HEK293 (cell line): ENCODE results near the gene OBSCN.

Experiments
- ATF2 ChIP-seq: fragments of 450-650 bp; formaldehyde crosslinking; IDR thresholded peaks from 2 replicates; pipeline ENCODE4 v1.5.1; 2016; ENCODE audit warnings: missing biosample characterization, missing genetic modification characterization, low read depth
- EGR2 ChIP-seq: fragments of 450-650 bp; formaldehyde crosslinking; IDR thresholded peaks from 2 replicates; pipeline ENCODE4 v1.5.1; 2016; ENCODE audit warnings: low read depth, missing biosample characterization, missing genetic modification characterization
- HOXD13 ChIP-seq: sonication (generic); formaldehyde crosslinking; IDR thresholded peaks from 2 replicates; pipeline ENCODE4 v1.8.0; 2022; ENCODE audit warnings: missing genetic modification reagents, borderline replicate concordance
- KLF10 ChIP-seq: fragments of 450-650 bp; IDR thresholded peaks from 2 replicates; pipeline ENCODE4 v1.5.1; 2018; ENCODE audit warnings: missing biosample characterization, mild to moderate bottlenecking, missing genetic modification characterization
- KLF9 ChIP-seq: fragments of 450-650 bp; formaldehyde crosslinking; IDR thresholded peaks from 2 replicates; pipeline ENCODE4 v1.5.1; 2016; ENCODE audit warnings: missing biosample characterization, missing genetic modification characterization, low read depth
- REST ChIP-seq: fragments of 450-650 bp; formaldehyde crosslinking; IDR thresholded peaks from 2 replicates; pipeline ENCODE4 v1.5.1; 2016; ENCODE audit warnings: missing biosample characterization, missing genetic modification characterization
- YY2 ChIP-seq: fragments of 450-650 bp; formaldehyde crosslinking; IDR thresholded peaks from 2 replicates; pipeline ENCODE4 v1.5.1; 2016; ENCODE audit warnings: missing biosample characterization, missing genetic modification characterization
- ZBTB1 ChIP-seq: fragments of 450-650 bp; formaldehyde crosslinking; IDR thresholded peaks from 2 replicates; pipeline ENCODE4 v1.5.1; 2016; ENCODE audit warnings: missing biosample characterization, missing genetic modification characterization
- ZBTB44 ChIP-seq: fragments of 450-650 bp; IDR thresholded peaks from 2 replicates; pipeline ENCODE4 v1.5.1; 2018; ENCODE audit warnings: missing biosample characterization, mild to moderate bottlenecking, missing genetic modification characterization
- ZBTB6 ChIP-seq: fragments of 450-650 bp; formaldehyde crosslinking; IDR thresholded peaks from 2 replicates; pipeline ENCODE4 v1.5.1; 2017; ENCODE audit warnings: missing biosample characterization, missing genetic modification characterization
- ZFP41 ChIP-seq: fragments of 450-650 bp; formaldehyde crosslinking; IDR thresholded peaks from 2 replicates; pipeline ENCODE4 v1.5.1; 2016; ENCODE audit warnings: missing biosample characterization, missing genetic modification characterization, borderline replicate concordance
- ZNF157 ChIP-seq: fragments of 450-650 bp; formaldehyde crosslinking; IDR thresholded peaks from 2 replicates; pipeline ENCODE4 v1.5.1; 2016; ENCODE audit warnings: missing biosample characterization, missing genetic modification characterization
- ZNF184 ChIP-seq: fragments of 450-650 bp; IDR thresholded peaks from 2 replicates; pipeline ENCODE4 v1.5.1; 2018; ENCODE audit warnings: missing biosample characterization, mild to moderate bottlenecking, missing genetic modification characterization
- ZNF2 ChIP-seq: fragments of 450-650 bp; formaldehyde crosslinking; IDR thresholded peaks from 2 replicates; pipeline ENCODE4 v1.5.1; 2016; ENCODE audit warnings: missing biosample characterization, missing genetic modification characterization
- ZNF214 ChIP-seq: fragments of 450-650 bp; formaldehyde crosslinking; IDR thresholded peaks from 2 replicates; pipeline ENCODE4 v1.5.1; 2017; ENCODE audit warnings: missing biosample characterization, mild to moderate bottlenecking, missing genetic modification characterization, borderline replicate concordance
- ZNF23 ChIP-seq: fragments of 450-650 bp; formaldehyde crosslinking; IDR thresholded peaks from 2 replicates; pipeline ENCODE4 v1.5.1; 2016; ENCODE audit warnings: missing biosample characterization, missing genetic modification characterization, borderline replicate concordance
- ZNF280D ChIP-seq: fragments of 450-650 bp; formaldehyde crosslinking; IDR thresholded peaks from 2 replicates; pipeline ENCODE4 v1.5.1; 2016; ENCODE audit warnings: missing biosample characterization, missing genetic modification characterization
- ZNF391 ChIP-seq: fragments of 450-650 bp; formaldehyde crosslinking; IDR thresholded peaks from 2 replicates; pipeline ENCODE4 v1.5.1; 2016; ENCODE audit warnings: low read depth, missing biosample characterization, missing genetic modification characterization, borderline replicate concordance
- ZNF501 ChIP-seq: fragments of 450-650 bp; formaldehyde crosslinking; IDR thresholded peaks from 2 replicates; pipeline ENCODE4 v1.5.1; 2016; ENCODE audit warnings: missing biosample characterization, missing genetic modification characterization
- ZNF610 ChIP-seq: fragments of 450-650 bp; formaldehyde crosslinking; IDR thresholded peaks from 2 replicates; pipeline ENCODE4 v1.5.1; 2016; ENCODE audit warnings: missing biosample characterization, missing genetic modification characterization, borderline replicate concordance
- ZNF626 ChIP-seq: fragments of 450-650 bp; sonication (Bioruptor Pico); formaldehyde crosslinking; IDR thresholded peaks from 2 replicates; pipeline ENCODE4 v1.5.1; 2018; ENCODE audit warnings: missing biosample characterization, missing genetic modification characterization, inconsistent platforms
- ZNF645 ChIP-seq: fragments of 450-650 bp; formaldehyde crosslinking; IDR thresholded peaks from 2 replicates; pipeline ENCODE4; 2016; ENCODE audit warnings: missing biosample characterization, missing genetic modification characterization
- ZNF660 ChIP-seq: fragments of 450-650 bp; IDR thresholded peaks from 2 replicates; pipeline ENCODE4 v1.5.1; 2018; ENCODE audit warnings: missing biosample characterization, mild to moderate bottlenecking, missing genetic modification characterization
- ZNF747 ChIP-seq: fragments of 450-650 bp; formaldehyde crosslinking; IDR thresholded peaks from 2 replicates; pipeline ENCODE4 v1.5.1; 2016; ENCODE audit warnings: missing biosample characterization, missing genetic modification characterization
- ZSCAN23 ChIP-seq: fragments of 450-650 bp; formaldehyde crosslinking; IDR thresholded peaks from 2 replicates; pipeline ENCODE4 v1.5.1; 2016; ENCODE audit warnings: missing biosample characterization, missing genetic modification characterization

The OBSCN gene

GRCh38 chr1:228165372-228166169 is 42.3 kb upstream of the OBSCN start, which contains the start of gene IBA57 (continued):
- TF ChIP-seq ZNF660 (tag by site-specific recombination) = peak; percentile 98
- peak; percentile 70 for TF ChIP-seq EGR2 (tag by site-specific recombination)
- peak; percentile 57; the same call in 1 of the 2 replicates for TF ChIP-seq ZNF501 (tag by site-specific recombination)
- no peak for TF ChIP-seq ZNF610 (tag by site-specific recombination)
- TF ChIP-seq ZSCAN23 = no peak
- TF ChIP-seq ZNF747 (tag by site-specific recombination) = no peak
- no peak for TF ChIP-seq ZNF626 (tag by site-specific recombination)
- no peak for TF ChIP-seq ZNF157
- peak; percentile 54; the same call in 1 of the 2 replicates for TF ChIP-seq ZBTB6 (tag by site-specific recombination)
- TF ChIP-seq ZNF280D (tag by site-specific recombination) = no peak
- TF ChIP-seq HOXD13 (CRISPR knock-in tag) = no peak
- peak; percentile 83 for TF ChIP-seq ZBTB44 (tag by site-specific recombination)
- peak; percentile 100 for TF ChIP-seq ATF2 (tag by site-specific recombination)
- TF ChIP-seq ZFP41 = no peak
- TF ChIP-seq ZNF391 = peak; percentile 56; the same call in 1 of the 2 replicates
- 0 out of 2 replicates have a peak, but pooled peaks have one; percentile 9 for TF ChIP-seq REST
- TF ChIP-seq ZBTB1 (tag by site-specific recombination) = peak; percentile 98
- TF ChIP-seq ZNF184 (tag by site-specific recombination) = peak; percentile 94
- TF ChIP-seq KLF9 = peak; percentile 93
- peak; percentile 56; the same call in 1 of the 2 replicates for TF ChIP-seq YY2 (tag by site-specific recombination)
- no peak; the same call in 1 of the 2 replicates for TF ChIP-seq ZNF2 (tag by site-specific recombination)
- no peak for TF ChIP-seq ZNF645 (tag by site-specific recombination)
- TF ChIP-seq ZNF23 (tag by site-specific recombination) = no peak
- TF ChIP-seq KLF10 (tag by site-specific recombination) = peak; percentile 97
- TF ChIP-seq ZNF214 = no peak
